Neural cell (in vitro differentiated cells): ENCODE measurements around the gene VPS39. TPM values are rescaled to one million over a fixed set of nuclear protein-coding genes. Genes with fewer than 3 reads are reported as not detected.

Experiments used
- H2AFZ ChIP-seq: fragments of 200-600, 300-800 bp; sonication (generic), shearing (Covaris generic); 2 replicates; pipeline ENCODE4 v1.6.0; 2014; ENCODE audit warnings: low read depth, mild to moderate bottlenecking, antibody characterized with exemption, low read length, moderate library complexity
- H3F3A ChIP-seq: fragments of 200-600 bp; shearing (Covaris generic); 2 replicates; pipeline ENCODE4 v1.6.1; 2016; ENCODE audit warnings: mild to moderate bottlenecking, moderate library complexity, mixed read lengths, antibody characterized with exemption, low read length; ENCODE audit not compliant: insufficient read depth, poor library complexity, severe bottlenecking
- H3K27ac ChIP-seq: fragments of 200-600, 300-800 bp; sonication (generic), shearing (Covaris generic); 2 replicates; pipeline ENCODE4 v1.5.1; 2014; ENCODE audit warnings: mild to moderate bottlenecking, low read length, moderate library complexity
- H3K27me3 ChIP-seq: fragments of 300-800, 200-600 bp; sonication (generic), shearing (Covaris generic); 2 replicates; pipeline ENCODE4 v1.6.0; 2014; ENCODE audit warnings: mild to moderate bottlenecking, low read depth, low read length, moderate library complexity; ENCODE audit not compliant: insufficient read depth
- H3K36me3 ChIP-seq: fragments of 300-800, 200-600 bp; sonication (generic), shearing (Covaris generic); 2 replicates; pipeline ENCODE4 v1.5.1; 2014; ENCODE audit warnings: mild to moderate bottlenecking, antibody characterized with exemption, low read length, moderate library complexity; ENCODE audit not compliant: insufficient read depth
- H3K4me2 ChIP-seq: fragments of 300-800, 200-600 bp; sonication (generic), shearing (Covaris generic); 2 replicates; pipeline ENCODE4 v1.6.0; 2014; ENCODE audit warnings: mild to moderate bottlenecking, low read length
- H3K4me3 ChIP-seq: fragments of 300-800, 200-600 bp; sonication (generic), shearing (Covaris generic); 2 replicates; pipeline ENCODE4 v1.5.1; 2014; ENCODE audit warnings: mild to moderate bottlenecking, low read length, moderate library complexity
- H3K79me2 ChIP-seq: fragments of 200-600 bp; shearing (Covaris generic); replicated peaks from 2 replicates; pipeline ENCODE4 v1.6.0; 2014; ENCODE audit warnings: mild to moderate bottlenecking, low read length, moderate library complexity; ENCODE audit not compliant: insufficient read depth
- H3K9ac ChIP-seq: fragments of 300-800, 200-600 bp; sonication (generic), shearing (Covaris generic); 2 replicates; pipeline ENCODE4 v1.6.1; 2016; ENCODE audit warnings: mild to moderate bottlenecking, low read length, mixed read lengths
- H3K9me2 ChIP-seq: fragments of 200-600 bp; shearing (Covaris generic); 2 replicates; pipeline ENCODE4 v1.6.1; 2016; ENCODE audit warnings: mild to moderate bottlenecking, low read length, mixed read lengths; ENCODE audit not compliant: insufficient read depth
- H3K9me3 ChIP-seq: fragments of 200-600, 300-800 bp; sonication (generic), shearing (Covaris generic); 2 replicates; pipeline ENCODE4 v1.6.1; 2016; ENCODE audit warnings: mild to moderate bottlenecking, mixed run types, low read length, moderate library complexity, mixed read lengths
- H4K20me1 ChIP-seq: fragments of 200-600 bp; shearing (Covaris generic); 2 replicates; pipeline ENCODE4 v1.6.1; 2016; ENCODE audit warnings: mild to moderate bottlenecking, mixed run types; ENCODE audit not compliant: insufficient read depth
- CTCF ChIP-seq: fragments of 450-650 bp; IDR thresholded peaks from 2 replicates; pipeline ENCODE4 v1.5.1; 2014; ENCODE audit warnings: antibody characterized with exemption, mild to moderate bottlenecking, moderate library complexity; ENCODE audit not compliant: poor library complexity, severe bottlenecking
- EP300 ChIP-seq: fragments of 450-650 bp; conservative IDR thresholded peaks from 2 replicates; pipeline ENCODE4 v1.6.1; 2014; ENCODE audit warnings: antibody characterized with exemption, mild to moderate bottlenecking, moderate library complexity; ENCODE audit not compliant: poor library complexity, severe bottlenecking
- EZH2 ChIP-seq: fragments of 200-600, 300-800 bp; shearing (Covaris generic), sonication (generic); IDR thresholded peaks from 2 replicates; pipeline ENCODE4 v1.6.1; 2014; ENCODE audit warnings: antibody characterized with exemption, low read length, borderline replicate concordance, mild to moderate bottlenecking; ENCODE audit not compliant: insufficient read depth, poor library complexity, severe bottlenecking
- MXI1 ChIP-seq: fragments of 450-650 bp; conservative IDR thresholded peaks from 2 replicates; pipeline ENCODE4 v1.6.1; 2014; ENCODE audit warnings: antibody characterized with exemption, mild to moderate bottlenecking; ENCODE audit not compliant: poor library complexity, severe bottlenecking
- POLR2AphosphoS5 ChIP-seq: IDR thresholded peaks from 2 replicates; pipeline ENCODE4 v1.6.1; 2012
- RAD21 ChIP-seq: fragments of 450-650 bp; conservative IDR thresholded peaks from 2 replicates; pipeline ENCODE4 v1.6.1; 2014; ENCODE audit warnings: antibody characterized with exemption, mild to moderate bottlenecking, moderate library complexity
- SMC3 ChIP-seq: fragments of 450-650 bp; conservative IDR thresholded peaks from 2 replicates; pipeline ENCODE4 v1.6.1; 2014; ENCODE audit warnings: antibody characterized with exemption, mild to moderate bottlenecking, moderate library complexity; ENCODE audit not compliant: poor library complexity
- TAF1 ChIP-seq: IDR thresholded peaks from 2 replicates; pipeline ENCODE4 v1.6.1; 2012; ENCODE audit warnings: low read depth
- polyA plus RNA-seq: library from polyadenylated mRNA; depleted of rRNA; stranded (reverse); fragments of >200 nt; gene quantifications from 2 replicates; pipeline ENCODE4 v1.2.3, GENCODE V29; 2014
- TF ChIP-seq, protein P1 (sequence below): IDR thresholded peaks from 2 replicates; pipeline ENCODE4 v1.6.1; 2012; ENCODE audit warnings: borderline replicate concordance

VPS39 gene
- polyA plus RNA-seq, 1 donor from 2014 or later = 59.9 TPM

DNA sequence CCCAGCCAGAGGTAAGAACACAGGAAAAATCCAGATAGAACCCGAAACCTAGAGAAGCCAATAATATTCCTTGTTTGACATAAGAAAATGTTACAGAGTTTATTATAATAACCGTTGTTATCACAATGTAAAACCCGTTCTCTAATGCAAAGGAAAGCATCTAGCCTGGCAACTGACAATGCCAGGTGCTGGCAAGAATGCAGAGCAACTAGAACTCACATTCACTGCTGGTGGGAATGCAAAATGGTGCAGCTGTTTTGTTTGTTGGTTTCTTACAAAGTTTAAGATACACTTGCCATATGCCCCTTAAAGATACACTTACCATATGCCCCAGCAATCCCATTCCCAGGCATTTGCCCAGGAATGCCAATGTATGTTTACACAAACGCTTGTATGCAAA is 23.4 kb downstream of the VPS39 start:
- Histone ChIP-seq H2AFZ (no peak overlapping the region), H3K27me3 (no peaks in the 10 kb centered on the region), H3K9me3 (no peaks in the 10 kb centered on the region), H3K79me2 (no peaks in the 10 kb centered on the region), H3K4me2 (no peak overlapping the region), H4K20me1 (no peaks in the 10 kb centered on the region), H3K9ac (no peak overlapping the region), H3K36me3 (peaks cover 20% of the 10 kb centered on the region), H3K27ac (no peak overlapping the region), H3F3A (no peaks in the 10 kb centered on the region), H3K9me2 (no peaks in the 10 kb centered on the region), H3K4me3 (no peak overlapping the region)
- no peak for TF ChIP-seq SMC3
- no peak for TF ChIP-seq EP300
- TF ChIP-seq MXI1 = no peak
- TF ChIP-seq RAD21 = no peak
- no peak for TF ChIP-seq POLR2AphosphoS5
- no peak for TF ChIP-seq CTCF
- TF ChIP-seq, protein P1, sequence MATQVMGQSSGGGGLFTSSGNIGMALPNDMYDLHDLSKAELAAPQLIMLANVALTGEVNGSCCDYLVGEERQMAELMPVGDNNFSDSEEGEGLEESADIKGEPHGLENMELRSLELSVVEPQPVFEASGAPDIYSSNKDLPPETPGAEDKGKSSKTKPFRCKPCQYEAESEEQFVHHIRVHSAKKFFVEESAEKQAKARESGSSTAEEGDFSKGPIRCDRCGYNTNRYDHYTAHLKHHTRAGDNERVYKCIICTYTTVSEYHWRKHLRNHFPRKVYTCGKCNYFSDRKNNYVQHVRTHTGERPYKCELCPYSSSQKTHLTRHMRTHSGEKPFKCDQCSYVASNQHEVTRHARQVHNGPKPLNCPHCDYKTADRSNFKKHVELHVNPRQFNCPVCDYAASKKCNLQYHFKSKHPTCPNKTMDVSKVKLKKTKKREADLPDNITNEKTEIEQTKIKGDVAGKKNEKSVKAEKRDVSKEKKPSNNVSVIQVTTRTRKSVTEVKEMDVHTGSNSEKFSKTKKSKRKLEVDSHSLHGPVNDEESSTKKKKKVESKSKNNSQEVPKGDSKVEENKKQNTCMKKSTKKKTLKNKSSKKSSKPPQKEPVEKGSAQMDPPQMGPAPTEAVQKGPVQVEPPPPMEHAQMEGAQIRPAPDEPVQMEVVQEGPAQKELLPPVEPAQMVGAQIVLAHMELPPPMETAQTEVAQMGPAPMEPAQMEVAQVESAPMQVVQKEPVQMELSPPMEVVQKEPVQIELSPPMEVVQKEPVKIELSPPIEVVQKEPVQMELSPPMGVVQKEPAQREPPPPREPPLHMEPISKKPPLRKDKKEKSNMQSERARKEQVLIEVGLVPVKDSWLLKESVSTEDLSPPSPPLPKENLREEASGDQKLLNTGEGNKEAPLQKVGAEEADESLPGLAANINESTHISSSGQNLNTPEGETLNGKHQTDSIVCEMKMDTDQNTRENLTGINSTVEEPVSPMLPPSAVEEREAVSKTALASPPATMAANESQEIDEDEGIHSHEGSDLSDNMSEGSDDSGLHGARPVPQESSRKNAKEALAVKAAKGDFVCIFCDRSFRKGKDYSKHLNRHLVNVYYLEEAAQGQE = no peak
- TF ChIP-seq EZH2 = no peak
- no peak for TF ChIP-seq TAF1

DNA sequence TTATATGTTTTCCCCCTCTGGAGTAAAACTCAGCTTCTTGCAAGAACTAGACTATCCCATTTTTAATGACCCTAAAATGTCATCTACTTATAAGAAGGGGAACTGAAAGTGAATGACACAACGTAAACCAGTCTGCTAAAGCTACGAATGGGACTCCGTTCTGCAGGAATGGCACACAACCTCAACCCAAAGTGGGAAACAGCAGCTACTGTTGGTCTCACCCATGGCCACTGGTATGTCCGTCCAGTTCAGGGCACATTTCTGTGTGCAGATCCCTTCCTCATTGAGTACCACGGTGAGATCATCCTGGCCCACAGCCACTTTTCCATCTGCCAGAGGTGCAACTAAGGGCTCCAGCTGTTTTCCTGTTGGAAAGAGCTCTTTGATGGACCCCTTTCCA is 23.8 kb downstream of the VPS39 start:
- Histone ChIP-seq H3K9ac (no peak overlapping the region), H4K20me1 (no peaks in the 10 kb centered on the region), H3K79me2 (no peaks in the 10 kb centered on the region), H3K4me2 (no peak overlapping the region), H3K36me3 (peaks cover 20% of the 10 kb centered on the region), H3K27me3 (no peaks in the 10 kb centered on the region), H2AFZ (no peak overlapping the region), H3K4me3 (no peak overlapping the region), H3K27ac (no peak overlapping the region), H3K9me2 (no peaks in the 10 kb centered on the region), H3K9me3 (no peaks in the 10 kb centered on the region), H3F3A (no peaks in the 10 kb centered on the region)
- no peak for TF ChIP-seq CTCF
- TF ChIP-seq POLR2AphosphoS5 = no peak
